VCaP (cell line): ENCODE measurements around the gene PAPSS1.
A peak's percentile ranks its signal among the peaks of the same experiment; 100 is the strongest.
"Not testable (repeated sequence)": the region's sequence is repeated elsewhere in the genome, so short reads cannot be mapped to it uniquely, and the experiment has no call there.

Source experiments
- H3K27ac ChIP-seq: fragments of 450-650 bp; 2 replicates; pipeline ENCODE4 v1.5.1; 2017
- CTCF ChIP-seq: fragments of 450-650 bp; conservative IDR thresholded peaks from 2 replicates; pipeline ENCODE4 v1.5.1; 2017; ENCODE audit warnings: mild to moderate bottlenecking, moderate library complexity

Gene PAPSS1

GRCh38 chr4:107654694-107655093, 65.3 kb downstream of the PAPSS1 start:
- H3K27ac ChIP-seq = no peak overlapping the region

GRCh38 chr4:107651408-107651807, 68.6 kb downstream of the PAPSS1 start:
- H3K27ac ChIP-seq = not testable (repeated sequence)

More at GRCh38 chr4:107654694-107655093, 65.3 kb downstream of the PAPSS1 start:
- TF ChIP-seq CTCF = no peak; the same call in 1 of the 2 replicates

GRCh38 chr4:107650251-107650650, 69.8 kb downstream of the PAPSS1 start:
- no peak for TF ChIP-seq CTCF
- H3K27ac ChIP-seq = no peak overlapping the region

GRCh38 chr4:107648178-107648991, 71.6 kb downstream of the PAPSS1 start:
- TF ChIP-seq CTCF = no peak
- H3K27ac ChIP-seq = no peak overlapping the region

- no peak overlapping the region for H3K27ac ChIP-seq
- no peak for TF ChIP-seq CTCF
Observed at GRCh38 chr4:107647591-107647990, 72.4 kb downstream of the PAPSS1 start.

GRCh38 chr4:107645604-107646003, 74.4 kb downstream of the PAPSS1 start:
- H3K27ac ChIP-seq = no peak overlapping the region
- TF ChIP-seq CTCF = no peak

- H3K27ac ChIP-seq = peak overlapping the region; percentile 93
- TF ChIP-seq CTCF = no peak
Observed at GRCh38 chr4:107643021-107643420, 77.0 kb downstream of the PAPSS1 start.

- peak overlapping the region; percentile 93 for H3K27ac ChIP-seq
- TF ChIP-seq CTCF = no peak
Observed at GRCh38 chr4:107640878-107641277, 79.2 kb downstream of the PAPSS1 start.
